HepG2 (cell line): ENCODE measurements around the gene GNGT2. TPM values are rescaled to one million over a fixed set of nuclear protein-coding genes. Genes with fewer than 3 reads are reported as not detected.

Experiments
- ARHGAP35 ChIP-seq: sonication (generic); formaldehyde crosslinking; IDR thresholded peaks from 2 replicates; pipeline ENCODE4 v1.9.0; 2022; ENCODE audit warnings: mild to moderate bottlenecking, inconsistent platforms, moderate library complexity, missing genetic modification reagents, borderline replicate concordance
- CBFB ChIP-seq: sonication (generic); formaldehyde crosslinking; IDR thresholded peaks from 2 replicates; pipeline ENCODE4 v1.4.0; 2020; ENCODE audit warnings: missing genetic modification reagents
- GATA4 ChIP-seq: sonication (generic); IDR thresholded peaks from 2 replicates; pipeline ENCODE4 v1.6.1; 2016; ENCODE audit warnings: antibody characterized with exemption, low read depth, borderline replicate concordance
- GZF1 ChIP-seq: sonication (generic); formaldehyde crosslinking; IDR thresholded peaks from 2 replicates; pipeline ENCODE4 v1.5.1; 2020; ENCODE audit warnings: mild to moderate bottlenecking, missing genetic modification reagents
- HNRNPH1 ChIP-seq: fragments of 200-400 bp; formaldehyde crosslinking; optimal IDR thresholded peaks from 2 replicates; pipeline ENCODE3; 2017; ENCODE audit warnings: mild to moderate bottlenecking, low read depth, low read length
- MTA1 ChIP-seq: sonication (generic); formaldehyde crosslinking; IDR thresholded peaks from 2 replicates; pipeline ENCODE4 v1.4.0; 2020; ENCODE audit warnings: missing genetic modification reagents, mild to moderate bottlenecking, borderline replicate concordance
- NFKB2 ChIP-seq: sonication (generic); formaldehyde crosslinking; IDR thresholded peaks from 2 replicates; pipeline ENCODE4 v1.4.0; 2020; ENCODE audit warnings: missing genetic modification reagents, borderline replicate concordance
- NFYC ChIP-seq: IDR thresholded peaks from 2 replicates; pipeline ENCODE4 v1.6.1; 2016; ENCODE audit warnings: missing genetic modification reagents, missing compliant biosample characterization
- ONECUT2 ChIP-seq: sonication (generic); formaldehyde crosslinking; IDR thresholded peaks from 2 replicates; pipeline ENCODE4 v1.4.0; 2020; ENCODE audit warnings: missing genetic modification reagents
- SNAI1 ChIP-seq: sonication (generic); formaldehyde crosslinking; IDR thresholded peaks from 2 replicates; pipeline ENCODE4 v1.5.0; 2020; ENCODE audit warnings: mild to moderate bottlenecking, missing genetic modification reagents, borderline replicate concordance
- SP1 ChIP-seq, 2 experiments: fragments of 450-650 bp in 1 of 2; sonication (generic) in 1 of 2; formaldehyde crosslinking in 1 of 2; IDR thresholded peaks; 2 replicates each; pipeline versions ENCODE4 v1.4.0 to v1.6.1; 2016 to 2020; ENCODE audit warnings: missing genetic modification reagents in 1 of 2
- ZFP36L2 ChIP-seq: sonication (generic); formaldehyde crosslinking; IDR thresholded peaks from 2 replicates; pipeline ENCODE4 v1.4.0; 2020; ENCODE audit warnings: missing genetic modification reagents
- ZFP41 ChIP-seq: sonication (generic); formaldehyde crosslinking; IDR thresholded peaks from 2 replicates; pipeline ENCODE4 v1.4.0; 2020; ENCODE audit warnings: mild to moderate bottlenecking, missing genetic modification reagents, borderline replicate concordance
- ZNF207 ChIP-seq: fragments of 450-650 bp; IDR thresholded peaks from 2 replicates; pipeline ENCODE4 v1.6.1; 2016; ENCODE audit warnings: antibody characterized with exemption, borderline replicate concordance
- ZNF235 ChIP-seq: sonication (generic); formaldehyde crosslinking; IDR thresholded peaks from 2 replicates; pipeline ENCODE4 v1.8.1; 2023; ENCODE audit warnings: mild to moderate bottlenecking, missing genetic modification reagents, borderline replicate concordance
- ZNF83 ChIP-seq: sonication (generic); formaldehyde crosslinking; IDR thresholded peaks from 2 replicates; pipeline ENCODE4 v1.4.0; 2020; ENCODE audit warnings: missing genetic modification reagents, mild to moderate bottlenecking, borderline replicate concordance
- polyA plus RNA-seq, 8 experiments: library from polyadenylated mRNA; depleted of rRNA in 3 of 8; stranded (reverse) in 7 of 8; unstranded in 1 of 8; fragments of >200 nt; fragmentation: Illumina TruSeq in 4 of 8; extraction: Trizol in 4 of 8; gene quantifications; 2 replicates each; pipeline versions ENCODE4 v1.2.1 to v1.2.3, GENCODE V29; 2011 to 2016; ENCODE audit warnings: low read depth in 4 of 8, missing spikeins in 1 of 8, mixed read lengths in 1 of 8; ENCODE audit not compliant: insufficient read depth in 1 of 8
- total RNA-seq, 5 experiments: library from RNA; depleted of rRNA; stranded (reverse); fragments of >200 nt; fragmentation: Illumina TruSeq; extraction: Trizol; gene quantifications; 2 replicates each; pipeline ENCODE4 v1.2.3, GENCODE V29; 2016; ENCODE audit warnings: low read depth in 1 of 5
- TF ChIP-seq, protein P1 (sequence below): sonication (generic); formaldehyde crosslinking; conservative IDR thresholded peaks from 2 replicates; pipeline ENCODE4 v1.4.0; 2020; ENCODE audit warnings: mild to moderate bottlenecking, missing genetic modification reagents, moderate library complexity
- TF ChIP-seq, protein P2 (sequence below): sonication (generic); formaldehyde crosslinking; IDR thresholded peaks from 2 replicates; pipeline ENCODE4 v1.5.1; 2020; ENCODE audit warnings: missing genetic modification reagents, mild to moderate bottlenecking, borderline replicate concordance
- TF ChIP-seq, protein P3 (sequence below): sonication (generic); formaldehyde crosslinking; IDR thresholded peaks from 2 replicates; pipeline ENCODE4 v1.4.0; 2020; ENCODE audit warnings: missing genetic modification reagents, borderline replicate concordance
- TF ChIP-seq, protein P4 (sequence below): sonication (generic); formaldehyde crosslinking; IDR thresholded peaks from 2 replicates; pipeline ENCODE4 v1.5.0; 2020; ENCODE audit warnings: missing genetic modification reagents, mild to moderate bottlenecking, borderline replicate concordance
- TF ChIP-seq, protein P5 (sequence below): sonication (generic); formaldehyde crosslinking; conservative IDR thresholded peaks from 2 replicates; pipeline ENCODE4 v1.8.0; 2022; ENCODE audit warnings: missing genetic modification reagents

Gene GNGT2
- total and polyA plus RNA-seq, 2 of the 13 experiments (the other 11 are each of a cell fraction or from before 2014, with no cell fraction given): not detected

DNA sequence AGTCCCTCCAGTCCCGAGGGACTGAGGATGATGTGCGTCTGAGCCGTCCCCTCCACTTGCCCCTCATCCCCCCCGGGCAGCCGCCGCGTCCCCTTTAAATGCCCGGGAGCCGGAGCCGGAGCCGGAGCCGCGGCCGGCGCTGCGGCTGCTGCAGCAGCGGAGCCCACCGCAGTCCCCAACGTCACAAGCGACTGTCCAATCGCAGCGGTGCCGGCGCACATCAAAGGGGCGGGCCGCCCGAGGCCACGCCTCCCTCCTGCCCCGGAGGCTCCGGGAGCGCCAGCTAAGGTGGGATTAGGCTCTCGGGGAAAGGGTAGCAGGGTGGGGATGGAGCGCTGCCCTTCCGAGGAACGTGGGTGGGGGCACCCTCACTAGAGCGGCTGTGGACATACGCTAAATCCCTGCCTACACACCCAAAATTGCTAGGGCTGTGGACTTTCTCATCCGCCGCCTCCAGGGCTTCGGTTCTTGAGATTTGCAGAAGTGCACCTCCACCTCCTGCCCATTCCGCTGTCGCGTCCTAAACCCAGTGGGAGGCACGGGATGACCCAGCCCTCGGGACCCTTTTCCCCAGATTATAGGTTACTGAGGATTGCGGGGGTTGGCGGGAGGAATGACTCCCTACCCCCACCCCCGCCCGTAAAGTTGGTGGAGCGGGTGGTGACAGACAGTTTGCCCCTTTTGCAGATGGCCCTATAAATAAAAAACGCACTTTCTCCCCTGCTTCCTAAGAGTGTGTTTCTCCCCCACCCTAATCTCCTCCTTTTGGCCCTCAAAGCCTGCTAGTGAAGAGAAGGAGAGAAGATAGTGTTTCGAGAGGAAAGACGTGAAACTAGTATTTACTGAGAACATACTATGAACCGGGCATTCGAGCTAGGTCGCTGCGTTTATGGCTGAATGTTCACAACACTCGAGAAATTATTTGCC lies 20.5 kb upstream of the GNGT2 start, which contains the start of gene PHOSPHO1 (continued):
- TF ChIP-seq GATA4: no peak
- peak; percentile 75 for TF ChIP-seq NFYC
- no peak for TF ChIP-seq SP1 (IDR thresholded peaks at IDR 0.05)
- peak; percentile 88 for TF ChIP-seq SP1 (CRISPR knock-in tag; IDR thresholded peaks at IDR 0.05)
- no peak for TF ChIP-seq ARHGAP35 (CRISPR knock-in tag)
- TF ChIP-seq ZNF83 (CRISPR knock-in tag): no peak
- TF ChIP-seq ZNF207: no peak
- TF ChIP-seq HNRNPH1: no peak
- TF ChIP-seq MTA1 (CRISPR knock-in tag): no peak
- TF ChIP-seq, protein P1, sequence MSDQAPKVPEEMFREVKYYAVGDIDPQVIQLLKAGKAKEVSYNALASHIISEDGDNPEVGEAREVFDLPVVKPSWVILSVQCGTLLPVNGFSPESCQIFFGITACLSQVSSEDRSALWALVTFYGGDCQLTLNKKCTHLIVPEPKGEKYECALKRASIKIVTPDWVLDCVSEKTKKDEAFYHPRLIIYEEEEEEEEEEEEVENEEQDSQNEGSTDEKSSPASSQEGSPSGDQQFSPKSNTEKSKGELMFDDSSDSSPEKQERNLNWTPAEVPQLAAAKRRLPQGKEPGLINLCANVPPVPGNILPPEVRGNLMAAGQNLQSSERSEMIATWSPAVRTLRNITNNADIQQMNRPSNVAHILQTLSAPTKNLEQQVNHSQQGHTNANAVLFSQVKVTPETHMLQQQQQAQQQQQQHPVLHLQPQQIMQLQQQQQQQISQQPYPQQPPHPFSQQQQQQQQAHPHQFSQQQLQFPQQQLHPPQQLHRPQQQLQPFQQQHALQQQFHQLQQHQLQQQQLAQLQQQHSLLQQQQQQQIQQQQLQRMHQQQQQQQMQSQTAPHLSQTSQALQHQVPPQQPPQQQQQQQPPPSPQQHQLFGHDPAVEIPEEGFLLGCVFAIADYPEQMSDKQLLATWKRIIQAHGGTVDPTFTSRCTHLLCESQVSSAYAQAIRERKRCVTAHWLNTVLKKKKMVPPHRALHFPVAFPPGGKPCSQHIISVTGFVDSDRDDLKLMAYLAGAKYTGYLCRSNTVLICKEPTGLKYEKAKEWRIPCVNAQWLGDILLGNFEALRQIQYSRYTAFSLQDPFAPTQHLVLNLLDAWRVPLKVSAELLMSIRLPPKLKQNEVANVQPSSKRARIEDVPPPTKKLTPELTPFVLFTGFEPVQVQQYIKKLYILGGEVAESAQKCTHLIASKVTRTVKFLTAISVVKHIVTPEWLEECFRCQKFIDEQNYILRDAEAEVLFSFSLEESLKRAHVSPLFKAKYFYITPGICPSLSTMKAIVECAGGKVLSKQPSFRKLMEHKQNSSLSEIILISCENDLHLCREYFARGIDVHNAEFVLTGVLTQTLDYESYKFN (CRISPR knock-in tag): no peak
- TF ChIP-seq, protein P2, sequence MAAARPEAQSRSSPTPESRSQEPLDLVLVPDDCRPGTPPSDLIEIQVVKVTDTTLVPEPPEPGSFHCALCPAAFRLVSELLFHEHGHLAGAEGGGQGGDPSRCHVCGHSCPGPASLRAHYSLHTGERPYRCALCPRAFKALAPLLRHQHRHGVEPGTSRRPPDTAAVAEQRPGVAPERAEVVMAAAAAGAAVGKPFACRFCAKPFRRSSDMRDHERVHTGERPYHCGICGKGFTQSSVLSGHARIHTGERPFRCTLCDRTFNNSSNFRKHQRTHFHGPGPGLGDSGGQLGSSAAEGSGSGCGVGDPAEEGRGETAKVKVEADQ (CRISPR knock-in tag): peak; percentile 78; the same call in 1 of the 2 replicates
- TF ChIP-seq ZFP36L2 (CRISPR knock-in tag): no peak
- TF ChIP-seq GZF1 (CRISPR knock-in tag): no peak
- peak; percentile 28; the same call in 1 of the 2 replicates for TF ChIP-seq CBFB (CRISPR knock-in tag)
- TF ChIP-seq, protein P3, sequence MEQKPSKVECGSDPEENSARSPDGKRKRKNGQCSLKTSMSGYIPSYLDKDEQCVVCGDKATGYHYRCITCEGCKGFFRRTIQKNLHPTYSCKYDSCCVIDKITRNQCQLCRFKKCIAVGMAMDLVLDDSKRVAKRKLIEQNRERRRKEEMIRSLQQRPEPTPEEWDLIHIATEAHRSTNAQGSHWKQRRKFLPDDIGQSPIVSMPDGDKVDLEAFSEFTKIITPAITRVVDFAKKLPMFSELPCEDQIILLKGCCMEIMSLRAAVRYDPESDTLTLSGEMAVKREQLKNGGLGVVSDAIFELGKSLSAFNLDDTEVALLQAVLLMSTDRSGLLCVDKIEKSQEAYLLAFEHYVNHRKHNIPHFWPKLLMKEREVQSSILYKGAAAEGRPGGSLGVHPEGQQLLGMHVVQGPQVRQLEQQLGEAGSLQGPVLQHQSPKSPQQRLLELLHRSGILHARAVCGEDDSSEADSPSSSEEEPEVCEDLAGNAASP: no peak
- no peak for TF ChIP-seq ONECUT2
- TF ChIP-seq, protein P4, sequence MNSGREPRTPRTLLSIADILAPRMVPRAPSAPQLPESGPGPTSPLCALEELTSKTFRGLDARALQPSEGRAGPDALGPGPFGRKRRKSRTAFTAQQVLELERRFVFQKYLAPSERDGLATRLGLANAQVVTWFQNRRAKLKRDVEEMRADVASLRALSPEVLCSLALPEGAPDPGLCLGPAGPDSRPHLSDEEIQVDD (CRISPR knock-in tag): no peak
- TF ChIP-seq ZNF235 (CRISPR knock-in tag): no peak
- TF ChIP-seq SNAI1 (CRISPR knock-in tag): no peak
- TF ChIP-seq, protein P5, sequence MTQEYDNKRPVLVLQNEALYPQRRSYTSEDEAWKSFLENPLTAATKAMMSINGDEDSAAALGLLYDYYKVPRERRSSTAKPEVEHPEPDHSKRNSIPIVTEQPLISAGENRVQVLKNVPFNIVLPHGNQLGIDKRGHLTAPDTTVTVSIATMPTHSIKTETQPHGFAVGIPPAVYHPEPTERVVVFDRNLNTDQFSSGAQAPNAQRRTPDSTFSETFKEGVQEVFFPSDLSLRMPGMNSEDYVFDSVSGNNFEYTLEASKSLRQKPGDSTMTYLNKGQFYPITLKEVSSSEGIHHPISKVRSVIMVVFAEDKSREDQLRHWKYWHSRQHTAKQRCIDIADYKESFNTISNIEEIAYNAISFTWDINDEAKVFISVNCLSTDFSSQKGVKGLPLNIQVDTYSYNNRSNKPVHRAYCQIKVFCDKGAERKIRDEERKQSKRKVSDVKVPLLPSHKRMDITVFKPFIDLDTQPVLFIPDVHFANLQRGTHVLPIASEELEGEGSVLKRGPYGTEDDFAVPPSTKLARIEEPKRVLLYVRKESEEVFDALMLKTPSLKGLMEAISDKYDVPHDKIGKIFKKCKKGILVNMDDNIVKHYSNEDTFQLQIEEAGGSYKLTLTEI (CRISPR knock-in tag): no peak
- no peak for TF ChIP-seq NFKB2 (CRISPR knock-in tag)
- no peak for TF ChIP-seq ZFP41
